HepG2 (cell line): ENCODE results near the gene PGM2. TPM values are rescaled to one million over a fixed set of nuclear protein-coding genes. Genes with fewer than 3 reads are reported as not detected.

Source experiments
- ATAC-seq: fragments of 200-7000 bp; cut with Tn5 transposase; 3 replicates; pipeline ENCODE4 v1.9.1; 2020; ENCODE audit warnings: mild to moderate bottlenecking, moderate library complexity
- BruUV-seq: library from RNA; stranded (reverse); fragments of 400-500 nt; replicated peaks from 2 replicates; lab custom pipeline; 2021; lab: Mats Ljungman, UMichigan
- CTCF ChIA-PET: fragments of 300-600 bp; formaldehyde crosslinking; extraction: SDS; loops from one replicate; lab custom pipeline; 2021; ENCODE audit warnings: low total read pairs, inconsistent platforms, low intra/inter-chr PET ratio; lab: Yijun Ruan, JAX
- POLR2A ChIA-PET: fragments of 350-600 bp; sonication (Branson Sonifier 250); formaldehyde crosslinking; loops from one replicate; lab custom pipeline; 2020; ENCODE audit warnings: antibody characterized with exemption, inconsistent platforms; lab: Yijun Ruan, JAX
- DNase-seq: peaks from one replicate; pipeline ENCODE4 v3.0.0-alpha.2; 2015; ENCODE audit warnings: low spot score
- FAIRE-seq: peaks from 3 replicates; lab custom pipeline; 2011; peaks lifted over from hg19 to GRCh38; lab: Jason Lieb, UNC
- H2AFZ ChIP-seq: one replicate; pipeline ENCODE4 v1.6.1; 2011; ENCODE audit warnings: low read length, inconsistent platforms
- H3K27ac ChIP-seq: fragments of 300-600 bp; 3 replicates; pipeline ENCODE4 v1.8.0; 2011; ENCODE audit warnings: mixed run types, mild to moderate bottlenecking, mixed read lengths, low read length, inconsistent platforms; ENCODE audit not compliant: insufficient read depth; ENCODE audit errors: extremely low read length
- H3K27me3 ChIP-seq, 2 experiments: fragments of 200-600 bp in 1 of 2; 2 replicates in 1 of 2; 3 replicates in 1 of 2; pipeline versions ENCODE4 v1.6.0 to v1.8.0; 2011; ENCODE audit warnings: low read length in 2 of 2, mild to moderate bottlenecking in 2 of 2, moderate library complexity in 2 of 2, inconsistent platforms in 1 of 2; ENCODE audit not compliant: insufficient read depth in 2 of 2, control insufficient read depth in 1 of 2
- H3K36me3 ChIP-seq, 2 experiments: fragments of 200-600 bp in 1 of 2; replicated peaks in 1 of 2; 2 replicates in 1 of 2; 3 replicates in 1 of 2; pipeline versions ENCODE4 v1.5.1 to v1.8.0; 2011; ENCODE audit warnings: low read length in 2 of 2, inconsistent platforms in 1 of 2; ENCODE audit not compliant: insufficient read depth in 2 of 2, control insufficient read depth in 1 of 2
- H3K4me1 ChIP-seq: 2 replicates; pipeline ENCODE4 v1.5.1; 2012; ENCODE audit warnings: low read length, inconsistent platforms; ENCODE audit not compliant: insufficient read depth
- H3K4me2 ChIP-seq: 2 replicates; pipeline ENCODE4 v1.6.0; 2011; ENCODE audit warnings: low read depth, low read length, inconsistent platforms
- H3K4me3 ChIP-seq, 3 experiments: fragments of 200-600 bp in 1 of 3; sonication (generic), shearing (Covaris generic) in 1 of 3; replicated peaks in 1 of 3; 2 replicates each; pipeline ENCODE4 v1.5.1; 2011 to 2016; ENCODE audit warnings: low read length in 3 of 3, inconsistent platforms in 2 of 3, low read depth in 2 of 3, mild to moderate bottlenecking in 2 of 3, control low read depth in 1 of 3, mixed read lengths in 1 of 3; ENCODE audit not compliant: insufficient read depth in 1 of 3
- H3K79me2 ChIP-seq: one replicate; pipeline ENCODE4 v1.6.1; 2011; ENCODE audit warnings: low read length, inconsistent platforms; ENCODE audit not compliant: insufficient read depth
- H3K9ac ChIP-seq: 2 replicates; pipeline ENCODE4 v1.6.0; 2011; ENCODE audit warnings: mild to moderate bottlenecking, low read depth, low read length, inconsistent platforms; ENCODE audit not compliant: insufficient read depth
- H3K9me3 ChIP-seq: 2 replicates; pipeline ENCODE4 v1.5.1; 2012; ENCODE audit warnings: mild to moderate bottlenecking, low read length
- H4K20me1 ChIP-seq: 2 replicates; pipeline ENCODE4 v1.6.0; 2011; ENCODE audit warnings: inconsistent platforms, mild to moderate bottlenecking, low read length, moderate library complexity; ENCODE audit not compliant: insufficient read depth
- BRD4 ChIP-seq: sonication (generic); formaldehyde crosslinking; IDR thresholded peaks from 2 replicates; pipeline ENCODE4 v1.4.0; 2020; ENCODE audit warnings: missing genetic modification reagents
- KLF13 ChIP-seq: sonication (generic); formaldehyde crosslinking; IDR thresholded peaks from 2 replicates; pipeline ENCODE4 v1.4.0; 2020; ENCODE audit warnings: mild to moderate bottlenecking, missing genetic modification reagents
- PTBP1 ChIP-seq: fragments of 200-400 bp; formaldehyde crosslinking; IDR thresholded peaks from 2 replicates; pipeline ENCODE4 v1.6.1; 2018; ENCODE audit warnings: low read length, low read depth; ENCODE audit not compliant: poor library complexity, severe bottlenecking
- RBFOX2 ChIP-seq: fragments of 200-400 bp; formaldehyde crosslinking; IDR thresholded peaks from 2 replicates; pipeline ENCODE4 v1.6.1; 2017; ENCODE audit warnings: low read depth, mild to moderate bottlenecking, low read length
- RFX1 ChIP-seq: fragments of 450-650 bp; IDR thresholded peaks from 2 replicates; pipeline ENCODE4 v1.6.1; 2017
- TARDBP ChIP-seq: sonication (generic); formaldehyde crosslinking; IDR thresholded peaks from 2 replicates; pipeline ENCODE4 v1.8.0; 2022; ENCODE audit warnings: mild to moderate bottlenecking, missing genetic modification reagents
- TSC22D2 ChIP-seq: sonication (generic); formaldehyde crosslinking; IDR thresholded peaks from 2 replicates; pipeline ENCODE4 v1.5.1; 2020; ENCODE audit warnings: missing genetic modification reagents, mild to moderate bottlenecking, borderline replicate concordance
- ZIK1 ChIP-seq: sonication (generic); formaldehyde crosslinking; IDR thresholded peaks from 2 replicates; pipeline ENCODE4 v1.5.0; 2020; ENCODE audit warnings: mild to moderate bottlenecking, low read depth, missing genetic modification reagents, borderline replicate concordance
- ZKSCAN8 ChIP-seq: IDR thresholded peaks from 2 replicates; pipeline ENCODE4 v1.6.1; 2016; ENCODE audit warnings: borderline replicate concordance, missing genetic modification reagents, missing compliant biosample characterization
- WGBS: methylation state at CpG from one replicate; pipeline ENCODE4 v1.1.6; 2017; ENCODE audit warnings: low lambda C conversion rate; 5-methylcytosine and 5-hydroxymethylcytosine counted together
- in situ Hi-C: cut with HindIII; loops from 2 replicates; pipeline ENCODE4 v1.10.0; 2017; ENCODE audit warnings: low pct_unique_long_range_greater_than_20kb; ENCODE audit not compliant: extremely low pct_ligation_motif_present
- intact Hi-C: fragments of 100-400 bp; cut with micrococcal nuclease; formaldehyde crosslinking; loops from one replicate; pipeline ENCODE4 v1.10.0; 2022; ENCODE audit not compliant: unreplicated experiment
- polyA plus RNA-seq, 8 experiments: library from polyadenylated mRNA; depleted of rRNA in 3 of 8; stranded (reverse) in 7 of 8; unstranded in 1 of 8; fragments of >200 nt; fragmentation: Illumina TruSeq in 4 of 8; extraction: Trizol in 4 of 8; gene quantifications; 2 replicates each; pipeline versions ENCODE4 v1.2.1 to v1.2.3, GENCODE V29; 2011 to 2016; ENCODE audit warnings: low read depth in 4 of 8, missing spikeins in 1 of 8, mixed read lengths in 1 of 8; ENCODE audit not compliant: insufficient read depth in 1 of 8
- total RNA-seq, 5 experiments: library from RNA; depleted of rRNA; stranded (reverse); fragments of >200 nt; fragmentation: Illumina TruSeq; extraction: Trizol; gene quantifications; 2 replicates each; pipeline ENCODE4 v1.2.3, GENCODE V29; 2016; ENCODE audit warnings: low read depth in 1 of 5
- TF ChIP-seq, protein P1 (sequence below): sonication (generic); formaldehyde crosslinking; IDR thresholded peaks from 2 replicates; pipeline ENCODE4 v1.4.0; 2020; ENCODE audit warnings: missing genetic modification reagents, borderline replicate concordance
- TF ChIP-seq, protein P2 (sequence below), 2 experiments: fragments of 450-650 bp in 1 of 2; sonication (generic) in 1 of 2; formaldehyde crosslinking in 1 of 2; IDR thresholded peaks; 2 replicates each; pipeline versions ENCODE4 v1.6.1 to v1.8.0; 2016 to 2022; ENCODE audit warnings: antibody characterized with exemption in 1 of 2, mild to moderate bottlenecking in 1 of 2, missing genetic modification reagents in 1 of 2

The PGM2 gene
- total and polyA plus RNA-seq, 2 of the 13 experiments (the other 11 are each of a cell fraction or from before 2014, with no cell fraction given): 14.6 to 36.9 TPM

DNA sequence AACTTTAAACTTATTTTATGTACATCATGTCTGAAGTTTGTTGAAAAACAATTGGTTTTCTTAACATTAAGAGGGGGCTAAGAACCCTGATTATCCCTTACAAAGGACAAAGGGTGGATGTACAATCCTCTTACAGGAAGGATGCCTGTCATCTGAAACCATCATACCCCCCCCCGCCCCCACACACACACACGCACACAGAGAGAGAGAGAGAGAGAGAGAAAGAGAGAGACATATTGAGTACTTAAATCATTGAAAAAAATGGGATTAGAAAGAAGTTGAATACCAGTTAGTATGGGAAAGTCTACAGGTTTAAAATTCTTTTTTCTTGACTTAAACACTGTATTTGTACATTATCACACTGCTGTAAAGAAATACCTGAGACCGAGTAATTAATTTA lies 10.9 kb upstream of the PGM2 start (continued):
- TF ChIP-seq, protein P1, sequence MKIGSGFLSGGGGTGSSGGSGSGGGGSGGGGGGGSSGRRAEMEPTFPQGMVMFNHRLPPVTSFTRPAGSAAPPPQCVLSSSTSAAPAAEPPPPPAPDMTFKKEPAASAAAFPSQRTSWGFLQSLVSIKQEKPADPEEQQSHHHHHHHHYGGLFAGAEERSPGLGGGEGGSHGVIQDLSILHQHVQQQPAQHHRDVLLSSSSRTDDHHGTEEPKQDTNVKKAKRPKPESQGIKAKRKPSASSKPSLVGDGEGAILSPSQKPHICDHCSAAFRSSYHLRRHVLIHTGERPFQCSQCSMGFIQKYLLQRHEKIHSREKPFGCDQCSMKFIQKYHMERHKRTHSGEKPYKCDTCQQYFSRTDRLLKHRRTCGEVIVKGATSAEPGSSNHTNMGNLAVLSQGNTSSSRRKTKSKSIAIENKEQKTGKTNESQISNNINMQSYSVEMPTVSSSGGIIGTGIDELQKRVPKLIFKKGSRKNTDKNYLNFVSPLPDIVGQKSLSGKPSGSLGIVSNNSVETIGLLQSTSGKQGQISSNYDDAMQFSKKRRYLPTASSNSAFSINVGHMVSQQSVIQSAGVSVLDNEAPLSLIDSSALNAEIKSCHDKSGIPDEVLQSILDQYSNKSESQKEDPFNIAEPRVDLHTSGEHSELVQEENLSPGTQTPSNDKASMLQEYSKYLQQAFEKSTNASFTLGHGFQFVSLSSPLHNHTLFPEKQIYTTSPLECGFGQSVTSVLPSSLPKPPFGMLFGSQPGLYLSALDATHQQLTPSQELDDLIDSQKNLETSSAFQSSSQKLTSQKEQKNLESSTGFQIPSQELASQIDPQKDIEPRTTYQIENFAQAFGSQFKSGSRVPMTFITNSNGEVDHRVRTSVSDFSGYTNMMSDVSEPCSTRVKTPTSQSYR (CRISPR knock-in tag): no peak
- no peak for TF ChIP-seq KLF13
- TF ChIP-seq TSC22D2 (CRISPR knock-in tag): no peak
- no peak for TF ChIP-seq PTBP1
- TF ChIP-seq BRD4 (CRISPR knock-in tag): no peak
- no peak for TF ChIP-seq RFX1
- no peak for TF ChIP-seq RBFOX2

DNA sequence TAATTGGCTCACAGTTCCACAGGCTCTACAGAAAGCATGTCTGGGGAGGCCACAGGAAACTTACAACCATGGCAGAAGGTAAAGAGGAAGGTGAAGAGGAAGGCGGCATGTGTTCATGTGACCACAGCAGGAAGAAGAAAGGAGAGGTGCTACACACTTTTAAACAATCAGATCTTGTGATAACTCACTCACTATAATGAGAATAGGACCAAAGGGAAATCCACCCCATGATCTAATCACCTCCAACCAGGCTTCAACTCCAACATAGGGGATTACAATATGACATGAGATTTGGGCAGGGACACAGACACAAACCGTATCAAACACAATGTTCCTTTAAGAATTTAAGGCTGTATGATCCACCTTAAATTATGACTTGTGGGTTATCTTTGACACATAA lies 10.5 kb upstream of the PGM2 start:
- H2AFZ ChIP-seq: no peak overlapping the region
- BruUV-seq: no TSS peak
- no peaks in the 10 kb centered on the region for H3K79me2 ChIP-seq
- H3K4me2 ChIP-seq: no peak overlapping the region
- no peak overlapping the region for H3K4me3 ChIP-seq
- DNase-seq (no peak), ATAC-seq (no peak), FAIRE-seq (no peak)
- ChIA-PET CTCF (no interaction called here), POLR2A (no interaction called here)
- H3K4me1 ChIP-seq: peaks cover 10% of the 10 kb centered on the region
- H3K36me3 ChIP-seq: no peaks in the 10 kb centered on the region
- no peaks in the 10 kb centered on the region for H3K9me3 ChIP-seq
- 31% methylated on average over 2 of the region's 2 CpGs for whole genome bisulfite sequencing
- no peak overlapping the region for H3K27ac ChIP-seq
- H4K20me1 ChIP-seq: no peaks in the 10 kb centered on the region
- intact Hi-C loops (no loop called here), in situ Hi-C loops (no loop called here)
- H3K9ac ChIP-seq: no peak overlapping the region
- H3K27me3 ChIP-seq: peaks cover 0 to 10% of the 10 kb centered on the region in 2 experiments; a peak in 1 of 5 replicates
- no peak for TF ChIP-seq TARDBP
- TF ChIP-seq, protein P2, sequence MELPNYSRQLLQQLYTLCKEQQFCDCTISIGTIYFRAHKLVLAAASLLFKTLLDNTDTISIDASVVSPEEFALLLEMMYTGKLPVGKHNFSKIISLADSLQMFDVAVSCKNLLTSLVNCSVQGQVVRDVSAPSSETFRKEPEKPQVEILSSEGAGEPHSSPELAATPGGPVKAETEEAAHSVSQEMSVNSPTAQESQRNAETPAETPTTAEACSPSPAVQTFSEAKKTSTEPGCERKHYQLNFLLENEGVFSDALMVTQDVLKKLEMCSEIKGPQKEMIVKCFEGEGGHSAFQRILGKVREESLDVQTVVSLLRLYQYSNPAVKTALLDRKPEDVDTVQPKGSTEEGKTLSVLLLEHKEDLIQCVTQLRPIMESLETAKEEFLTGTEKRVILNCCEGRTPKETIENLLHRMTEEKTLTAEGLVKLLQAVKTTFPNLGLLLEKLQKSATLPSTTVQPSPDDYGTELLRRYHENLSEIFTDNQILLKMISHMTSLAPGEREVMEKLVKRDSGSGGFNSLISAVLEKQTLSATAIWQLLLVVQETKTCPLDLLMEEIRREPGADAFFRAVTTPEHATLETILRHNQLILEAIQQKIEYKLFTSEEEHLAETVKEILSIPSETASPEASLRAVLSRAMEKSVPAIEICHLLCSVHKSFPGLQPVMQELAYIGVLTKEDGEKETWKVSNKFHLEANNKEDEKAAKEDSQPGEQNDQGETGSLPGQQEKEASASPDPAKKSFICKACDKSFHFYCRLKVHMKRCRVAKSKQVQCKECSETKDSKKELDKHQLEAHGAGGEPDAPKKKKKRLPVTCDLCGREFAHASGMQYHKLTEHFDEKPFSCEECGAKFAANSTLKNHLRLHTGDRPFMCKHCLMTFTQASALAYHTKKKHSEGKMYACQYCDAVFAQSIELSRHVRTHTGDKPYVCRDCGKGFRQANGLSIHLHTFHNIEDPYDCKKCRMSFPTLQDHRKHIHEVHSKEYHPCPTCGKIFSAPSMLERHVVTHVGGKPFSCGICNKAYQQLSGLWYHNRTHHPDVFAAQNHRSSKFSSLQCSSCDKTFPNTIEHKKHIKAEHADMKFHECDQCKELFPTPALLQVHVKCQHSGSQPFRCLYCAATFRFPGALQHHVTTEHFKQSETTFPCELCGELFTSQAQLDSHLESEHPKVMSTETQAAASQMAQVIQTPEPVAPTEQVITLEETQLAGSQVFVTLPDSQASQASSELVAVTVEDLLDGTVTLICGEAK (IDR thresholded peaks at IDR 0.05): no peak
- TF ChIP-seq, protein P2 (CRISPR knock-in tag; IDR thresholded peaks at IDR 0.05): no peak
- TF ChIP-seq ZKSCAN8: no peak
- no peak for TF ChIP-seq ZIK1 (CRISPR knock-in tag)
